HG03521 (cell line): Measurements from ENCODE around the gene PAX9.

ENCODE experiments used
- ATAC-seq: cut with Tn5 transposase; IDR thresholded peaks from one replicate; pipeline ENCODE4 v1.9.1; 2021; ENCODE audit warnings: mild to moderate bottlenecking, moderate library complexity; ENCODE audit not compliant: unreplicated experiment

The PAX9 gene

DNA sequence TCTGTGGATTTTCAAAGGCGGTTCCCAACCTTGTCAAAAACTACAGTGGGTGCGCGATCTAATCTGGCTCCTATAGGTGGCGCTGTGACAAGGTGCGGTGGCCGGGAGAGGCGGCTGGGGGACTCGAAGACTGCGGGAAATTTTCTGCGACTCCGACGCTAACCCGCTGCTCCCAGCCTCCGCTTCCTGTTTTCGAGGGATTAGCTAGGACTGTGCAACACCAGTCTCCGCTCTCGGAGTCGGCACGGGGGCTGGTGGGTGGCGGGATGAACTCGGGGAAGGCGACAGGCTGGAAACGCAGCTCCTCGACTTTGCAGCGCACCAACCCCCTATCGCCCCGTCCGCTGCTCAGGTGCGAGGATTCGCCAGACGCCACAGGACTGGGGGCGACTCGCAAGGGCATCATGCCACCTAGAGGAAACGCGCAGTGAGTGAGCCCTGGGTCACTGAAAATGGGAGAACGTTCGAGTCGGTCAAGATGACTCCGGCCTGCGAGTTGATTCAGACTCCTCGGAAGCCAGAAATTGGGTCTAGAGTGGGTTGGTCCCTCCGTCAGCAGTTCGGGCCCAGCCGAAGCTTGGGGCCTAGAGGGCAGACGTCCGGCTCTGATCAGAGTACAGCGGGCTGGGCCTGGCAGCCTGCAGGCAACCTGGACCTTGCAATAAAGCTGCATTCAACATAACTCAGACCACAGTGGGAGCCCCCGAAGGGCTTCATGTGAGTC lies 5.5 kb upstream of the PAX9 start:
- ATAC-seq = no peak

DNA sequence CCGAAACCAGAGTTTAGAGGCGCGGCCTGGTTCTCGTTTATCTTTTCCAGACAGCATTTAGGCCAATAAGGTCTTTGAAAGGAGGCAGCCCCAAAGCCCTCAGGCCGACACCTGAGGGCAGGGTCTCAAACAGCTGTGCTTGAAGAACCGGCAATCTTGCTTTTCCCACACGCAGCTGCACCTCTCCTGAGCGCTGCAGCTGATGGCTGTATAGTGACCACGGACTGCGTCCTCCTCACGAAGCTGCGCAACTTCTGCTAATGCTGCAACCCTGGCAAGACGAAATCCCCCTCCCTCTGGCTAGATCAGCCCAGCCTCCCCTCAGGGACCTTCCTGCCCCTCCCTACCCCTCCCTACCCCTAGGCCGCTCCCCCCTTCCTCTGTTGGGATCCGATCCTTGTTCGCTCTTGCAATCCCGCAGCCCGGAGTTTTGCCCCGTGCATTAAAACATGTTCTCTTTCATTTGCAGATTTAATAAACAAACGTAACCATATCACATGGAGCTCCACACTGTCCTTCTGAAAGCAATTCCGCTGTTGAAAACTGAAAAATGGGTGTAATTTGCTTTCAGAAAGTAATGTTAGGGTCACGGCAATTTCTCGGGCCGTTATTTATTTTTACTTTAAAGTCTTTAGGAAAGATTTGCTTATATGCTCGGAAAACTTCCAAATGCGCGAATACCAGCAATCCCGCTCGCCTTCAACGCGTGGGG lies 4.8 kb upstream of the PAX9 start:
- ATAC-seq = no peak

DNA sequence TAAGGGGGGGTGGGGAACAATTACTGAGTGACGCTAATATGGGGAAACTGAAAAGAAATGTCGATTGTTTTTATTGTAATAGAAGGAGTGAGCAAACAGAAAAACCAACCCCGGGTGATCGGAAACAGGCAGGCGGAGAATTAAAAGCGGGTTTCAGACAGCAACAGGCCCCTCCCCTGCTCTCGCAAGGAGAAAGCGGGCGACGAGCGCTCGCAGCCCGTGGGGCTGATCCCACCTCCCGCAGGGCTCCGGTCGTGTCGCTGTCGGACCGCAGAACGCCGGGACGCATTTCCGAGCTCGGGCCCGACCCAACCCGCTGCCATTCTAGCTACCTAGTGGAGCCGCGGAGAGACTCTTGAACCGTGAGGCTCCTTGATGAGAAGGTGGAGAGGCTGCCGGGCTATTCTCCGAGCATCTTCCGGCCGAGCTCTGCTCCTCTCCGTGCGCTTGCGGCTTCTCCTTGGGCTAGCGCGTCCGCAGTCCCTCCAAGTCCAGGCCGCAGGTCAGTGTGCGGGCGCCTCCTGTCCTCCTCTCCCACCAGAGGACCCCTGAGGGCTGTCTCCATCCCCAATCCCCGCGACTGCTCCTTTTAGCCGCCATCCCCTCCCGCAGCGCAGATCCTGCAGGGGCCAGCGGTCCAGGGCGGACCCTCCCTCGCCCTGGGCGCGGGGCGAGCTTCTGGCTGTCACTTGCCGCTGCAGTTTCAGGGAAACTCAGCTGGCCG lies 4.1 kb upstream of the PAX9 start:
- no peak for ATAC-seq

DNA sequence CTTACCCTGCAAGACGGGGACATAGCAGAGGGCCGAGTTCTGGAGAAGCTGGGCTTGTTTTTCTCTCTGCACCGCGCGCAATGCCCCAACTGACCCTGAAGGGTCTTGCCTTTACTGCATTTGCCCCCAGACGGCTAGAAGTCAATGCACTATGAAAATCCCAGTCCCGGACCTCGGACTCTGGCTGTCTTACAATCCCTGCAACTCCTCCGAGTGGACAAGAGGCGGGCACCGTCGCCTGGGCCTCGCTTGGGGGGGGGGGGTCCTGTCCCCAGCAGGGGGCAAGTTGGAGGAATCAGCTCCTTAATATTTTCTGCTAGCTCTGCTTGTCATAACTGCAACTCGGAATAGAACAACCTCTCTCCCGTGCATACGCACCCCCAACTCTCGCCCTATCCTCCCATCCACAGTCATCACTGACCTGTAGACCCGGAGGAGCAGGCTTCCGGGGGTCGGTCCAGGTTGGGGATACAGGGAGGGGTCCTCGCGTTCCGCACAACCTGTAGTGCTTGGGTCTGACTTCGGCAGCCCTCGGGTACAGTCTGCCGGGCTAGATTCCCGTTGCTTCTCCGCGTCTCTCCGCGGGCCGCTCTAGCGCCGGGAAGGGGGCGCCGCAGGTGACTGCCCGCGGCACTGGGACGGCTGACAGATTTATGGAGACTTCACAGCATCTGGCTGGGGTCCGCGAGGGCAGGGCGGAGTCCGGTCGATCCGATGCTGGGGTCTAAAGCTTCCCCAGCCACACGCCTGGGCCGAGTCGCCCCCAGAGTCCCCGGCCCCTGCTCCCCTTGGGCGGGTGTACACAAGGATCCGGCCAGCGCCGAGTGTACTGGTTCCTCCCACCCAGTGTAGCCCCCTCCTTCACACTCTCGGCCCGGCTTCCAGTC lies 3.3 kb upstream of the PAX9 start:
- ATAC-seq = no peak

DNA sequence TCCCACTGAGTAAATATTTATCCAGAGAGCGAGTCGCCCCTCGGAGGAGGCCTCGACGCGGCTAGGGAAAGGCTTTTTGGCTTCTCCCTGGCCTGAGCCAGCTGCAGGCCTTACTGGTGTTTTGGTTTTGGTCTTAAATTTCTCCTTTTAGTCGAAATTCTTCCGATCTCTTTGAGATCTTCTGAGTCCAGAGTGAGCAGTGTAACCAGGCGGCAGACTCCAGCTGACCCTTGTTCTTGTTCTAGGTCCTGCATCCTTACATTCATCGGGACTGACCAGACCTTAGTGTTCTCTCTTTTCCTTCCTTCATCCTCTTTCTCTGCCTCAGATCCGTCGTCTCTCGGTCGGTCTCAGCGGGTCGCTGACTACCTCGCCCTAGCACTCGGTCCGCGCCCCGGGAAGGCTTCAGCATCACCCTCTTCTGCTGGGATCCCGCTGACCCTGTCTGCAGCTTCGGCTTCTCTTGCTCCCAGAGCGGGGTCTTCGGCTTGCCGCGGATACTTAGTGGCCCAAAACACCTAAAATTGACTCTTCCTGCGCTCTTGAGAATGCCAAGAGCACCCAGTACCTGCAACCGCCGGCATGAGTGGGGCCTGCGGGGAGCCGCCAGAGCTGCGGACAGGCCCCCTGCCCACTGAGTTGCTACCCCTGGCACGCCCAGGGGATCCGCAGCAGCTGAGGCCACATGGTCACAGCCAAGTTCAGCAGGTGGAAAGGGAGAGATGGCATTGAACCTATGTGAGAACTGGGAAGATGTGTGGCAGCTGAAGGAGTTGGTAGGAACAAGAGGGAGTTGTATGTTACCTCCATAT lies 2.4 kb upstream of the PAX9 start:
- no peak for ATAC-seq

DNA sequence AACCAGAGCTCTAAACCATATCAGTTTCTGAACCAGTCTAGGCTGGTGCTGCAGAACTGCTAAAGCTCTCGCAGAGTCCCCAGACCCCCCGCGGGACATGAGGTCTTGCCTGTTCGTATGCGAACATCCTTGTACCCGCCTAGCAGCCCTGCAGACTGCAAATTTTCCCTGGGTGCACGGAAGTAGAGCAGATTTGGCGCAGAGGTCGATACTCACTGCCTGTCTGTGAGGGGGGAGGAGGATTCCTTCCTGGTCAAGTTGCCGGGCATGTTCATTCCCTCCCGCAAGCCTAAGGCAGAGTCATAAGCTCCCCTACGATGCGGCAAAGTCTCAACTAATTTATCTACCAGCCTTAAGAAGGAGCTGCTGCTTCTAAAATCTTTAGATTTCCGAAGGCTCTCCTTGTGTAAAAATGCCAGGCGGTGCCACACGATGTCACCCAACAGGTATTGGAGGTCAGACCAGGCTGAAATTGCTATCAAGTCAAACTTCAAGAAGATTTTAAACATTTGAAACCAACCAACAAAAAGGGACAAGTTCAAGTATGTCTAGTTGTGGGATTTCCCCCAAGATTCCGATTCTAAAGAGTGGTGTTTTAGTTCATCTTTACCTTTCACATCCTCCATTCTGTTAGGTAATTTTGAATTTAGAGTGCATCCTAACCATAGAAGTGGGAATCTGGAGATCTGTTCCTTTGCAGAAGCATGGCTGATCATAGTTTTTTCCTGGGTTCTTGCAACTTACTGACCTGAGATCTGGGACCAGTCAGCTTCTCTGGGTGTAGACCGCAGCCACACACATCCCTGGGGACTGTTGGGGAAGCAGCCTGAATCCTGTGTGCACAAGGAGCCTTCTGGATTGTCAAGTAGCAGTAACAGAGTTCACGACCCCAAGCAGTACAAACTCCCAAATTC lies 1.6 kb upstream of the PAX9 start:
- no peak for ATAC-seq

DNA sequence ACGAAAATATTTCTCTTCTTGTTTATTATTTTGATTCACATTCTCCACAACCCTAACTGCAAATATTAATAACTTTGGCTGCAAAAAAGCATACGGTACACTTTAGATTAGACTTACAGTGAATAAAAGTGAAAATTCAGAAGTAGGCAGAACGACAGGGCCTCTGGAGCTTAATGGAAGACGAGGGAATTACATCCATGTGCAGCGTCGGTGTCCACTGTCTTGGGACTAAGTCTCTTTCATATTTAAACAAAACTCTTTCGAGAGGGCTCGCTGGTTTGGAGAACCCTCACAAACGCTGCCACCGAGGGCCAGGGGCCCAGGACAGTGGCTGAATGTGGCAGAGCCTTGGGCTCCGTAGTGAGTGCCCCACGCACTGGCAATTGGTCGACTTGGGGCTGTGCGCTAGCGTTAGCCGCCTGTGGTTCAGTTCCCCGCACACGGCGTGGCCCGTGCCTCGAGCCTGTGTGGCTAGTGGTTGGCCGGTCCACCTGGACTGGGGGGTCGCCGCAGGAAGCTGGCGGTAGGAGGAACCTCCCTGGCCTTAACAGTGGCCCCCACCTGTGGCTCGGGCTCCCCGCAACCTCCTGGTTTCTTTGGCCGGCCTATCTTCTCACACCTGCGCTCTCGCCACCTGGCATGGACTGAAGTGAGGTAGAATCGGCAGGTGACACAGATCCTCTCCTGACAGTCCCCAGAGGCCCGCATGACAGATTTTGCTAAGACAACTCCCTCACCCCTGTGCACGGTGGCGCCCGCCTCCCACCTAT lies 739 bp upstream of the PAX9 start:
- no peak for ATAC-seq

DNA sequence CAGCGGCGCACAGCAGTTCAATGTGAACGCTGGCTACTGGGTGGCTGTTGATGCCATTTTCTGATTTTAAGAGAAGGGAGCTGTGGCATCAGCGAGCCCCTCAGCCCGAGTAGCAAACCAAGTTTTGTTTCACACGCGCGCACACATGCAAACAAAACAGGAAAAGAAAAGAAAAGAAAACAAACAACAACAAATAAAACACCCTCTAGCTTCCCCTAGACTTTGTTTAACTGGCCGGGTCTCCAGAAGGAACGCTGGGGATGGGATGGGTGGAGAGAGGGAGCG lies 540 bp downstream of the PAX9 start:
- ATAC-seq = no peak

DNA sequence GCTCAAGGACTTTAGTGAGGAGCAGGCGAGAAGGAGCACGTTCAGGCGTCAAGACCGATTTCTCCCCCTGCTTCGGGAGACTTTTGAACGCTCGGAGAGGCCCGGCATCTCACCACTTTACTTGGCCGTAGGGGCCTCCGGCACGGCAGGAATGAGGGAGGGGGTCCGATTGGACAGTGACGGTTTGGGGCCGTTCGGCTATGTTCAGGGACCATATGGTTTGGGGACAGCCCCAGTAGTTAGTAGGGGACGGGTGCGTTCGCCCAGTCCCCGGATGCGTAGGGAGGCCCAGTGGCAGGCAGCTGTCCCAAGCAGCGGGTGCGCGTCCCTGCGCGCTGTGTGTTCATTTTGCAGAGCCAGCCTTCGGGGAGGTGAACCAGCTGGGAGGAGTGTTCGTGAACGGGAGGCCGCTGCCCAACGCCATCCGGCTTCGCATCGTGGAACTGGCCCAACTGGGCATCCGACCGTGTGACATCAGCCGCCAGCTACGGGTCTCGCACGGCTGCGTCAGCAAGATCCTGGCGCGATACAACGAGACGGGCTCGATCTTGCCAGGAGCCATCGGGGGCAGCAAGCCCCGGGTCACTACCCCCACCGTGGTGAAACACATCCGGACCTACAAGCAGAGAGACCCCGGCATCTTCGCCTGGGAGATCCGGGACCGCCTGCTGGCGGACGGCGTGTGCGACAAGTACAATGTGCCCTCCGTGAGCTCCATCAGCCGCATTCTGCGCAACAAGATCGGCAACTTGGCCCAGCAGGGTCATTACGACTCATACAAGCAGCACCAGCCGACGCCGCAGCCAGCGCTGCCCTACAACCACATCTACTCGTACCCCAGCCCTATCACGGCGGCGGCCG lies 1.1 kb downstream of the PAX9 start:
- no peak for ATAC-seq

DNA sequence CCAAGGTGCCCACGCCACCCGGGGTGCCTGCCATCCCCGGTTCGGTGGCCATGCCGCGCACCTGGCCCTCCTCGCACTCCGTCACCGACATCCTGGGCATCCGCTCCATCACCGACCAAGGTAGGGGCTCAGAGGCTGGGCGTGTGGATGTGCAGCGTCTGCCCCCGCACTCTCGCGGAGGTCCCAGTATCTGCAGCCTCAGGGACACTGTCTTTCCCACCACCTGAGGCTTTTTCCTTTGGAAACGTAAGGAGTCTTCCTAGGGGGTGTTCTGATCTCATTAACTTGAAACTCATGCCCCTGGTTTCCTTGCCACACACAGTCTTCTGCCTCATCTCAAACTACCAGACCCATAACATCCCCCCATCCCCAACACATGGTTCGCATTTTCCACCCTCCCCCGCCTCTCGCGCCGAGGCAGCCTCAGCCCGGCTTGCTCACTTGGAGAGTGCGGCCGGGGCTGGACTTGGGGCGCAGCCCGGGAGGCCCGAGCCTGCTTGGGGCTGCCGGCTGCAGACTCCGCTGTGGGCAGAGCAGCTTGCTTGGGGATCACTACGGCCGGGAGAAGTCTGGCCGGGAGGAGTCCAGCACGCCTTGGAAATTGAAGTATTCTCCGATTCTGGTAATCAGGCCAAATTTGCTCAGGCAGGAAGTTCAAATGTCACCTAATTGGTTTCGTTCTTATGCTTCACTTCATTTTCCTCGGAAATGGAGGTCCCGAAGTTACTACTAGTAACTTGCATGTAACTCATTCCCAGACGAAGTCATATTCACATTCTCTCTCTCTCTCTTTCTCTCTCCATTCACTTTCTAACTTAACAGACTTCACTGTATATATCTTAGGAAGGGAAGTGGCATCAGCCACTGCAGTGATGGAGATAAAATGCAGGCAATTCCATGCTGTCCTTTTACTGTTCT lies 2.0 kb downstream of the PAX9 start:
- no peak for ATAC-seq

DNA sequence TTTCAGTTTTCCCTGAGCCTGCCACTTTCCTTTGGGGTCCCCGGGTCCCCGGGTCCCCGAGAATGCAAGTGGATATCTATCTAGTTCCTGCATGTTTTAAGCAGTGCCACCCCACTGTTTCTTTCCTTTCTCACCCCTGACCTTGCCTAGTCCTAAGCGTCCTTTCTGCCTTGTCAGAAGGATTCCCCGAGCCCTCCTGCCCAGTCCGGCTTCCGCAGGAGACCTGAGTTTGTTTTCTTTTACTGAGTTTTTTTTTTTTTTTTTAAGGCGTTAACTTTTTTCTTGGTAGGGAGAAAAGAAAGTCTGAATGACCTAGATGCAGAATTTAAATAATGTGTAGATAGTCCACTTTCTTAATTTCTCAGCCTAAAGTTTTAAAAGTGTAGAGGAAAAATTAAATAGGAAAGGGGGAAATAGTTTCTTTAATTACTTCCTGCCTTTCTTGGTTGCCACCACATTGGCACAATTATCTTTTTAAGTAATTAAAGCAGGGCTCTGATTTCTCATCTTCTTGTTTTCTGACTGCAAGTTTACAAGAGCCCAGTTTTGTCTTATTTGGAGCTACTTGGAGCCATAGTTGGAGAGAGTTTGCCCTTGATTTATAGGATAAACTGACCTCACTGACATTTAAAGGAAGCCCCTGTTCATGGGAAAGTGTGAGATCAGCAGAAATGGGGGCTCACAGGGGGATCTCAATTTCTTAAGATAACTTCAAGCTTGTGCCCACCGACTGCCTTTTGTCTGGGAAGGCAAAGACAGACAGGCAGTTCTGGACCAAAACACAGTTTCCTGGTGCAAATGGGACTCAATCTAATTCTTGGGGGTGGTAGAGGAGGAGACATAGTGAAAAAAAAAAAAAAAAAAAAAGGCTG lies 2.9 kb downstream of the PAX9 start:
- ATAC-seq = no peak

DNA sequence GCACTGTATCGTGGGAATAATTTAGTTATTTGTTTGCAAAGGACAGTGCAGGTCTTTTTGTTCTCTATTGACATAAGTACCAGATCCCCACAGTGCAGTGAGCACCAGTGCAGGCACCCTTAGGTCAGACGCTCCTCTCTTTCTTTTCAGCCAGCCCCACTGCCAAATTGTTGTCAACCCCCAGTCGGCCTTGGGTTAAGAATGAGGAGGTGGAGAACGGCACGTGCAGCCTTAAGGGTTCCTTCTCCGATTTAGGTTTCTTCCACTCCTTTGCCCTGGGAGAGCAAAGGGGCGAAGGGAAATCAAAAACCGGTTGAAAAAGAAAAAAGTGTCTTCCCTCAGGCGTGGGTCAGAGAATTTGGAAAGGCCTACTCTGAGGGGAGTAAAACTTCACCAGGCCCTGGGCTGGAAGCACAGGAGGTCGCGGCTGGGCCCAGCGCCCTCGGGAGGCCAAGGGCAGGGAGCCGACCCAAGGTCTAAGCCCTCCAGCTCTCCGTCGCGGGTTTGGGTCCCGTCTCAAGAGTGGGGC lies 4.3 kb downstream of the PAX9 start:
- no peak for ATAC-seq

DNA sequence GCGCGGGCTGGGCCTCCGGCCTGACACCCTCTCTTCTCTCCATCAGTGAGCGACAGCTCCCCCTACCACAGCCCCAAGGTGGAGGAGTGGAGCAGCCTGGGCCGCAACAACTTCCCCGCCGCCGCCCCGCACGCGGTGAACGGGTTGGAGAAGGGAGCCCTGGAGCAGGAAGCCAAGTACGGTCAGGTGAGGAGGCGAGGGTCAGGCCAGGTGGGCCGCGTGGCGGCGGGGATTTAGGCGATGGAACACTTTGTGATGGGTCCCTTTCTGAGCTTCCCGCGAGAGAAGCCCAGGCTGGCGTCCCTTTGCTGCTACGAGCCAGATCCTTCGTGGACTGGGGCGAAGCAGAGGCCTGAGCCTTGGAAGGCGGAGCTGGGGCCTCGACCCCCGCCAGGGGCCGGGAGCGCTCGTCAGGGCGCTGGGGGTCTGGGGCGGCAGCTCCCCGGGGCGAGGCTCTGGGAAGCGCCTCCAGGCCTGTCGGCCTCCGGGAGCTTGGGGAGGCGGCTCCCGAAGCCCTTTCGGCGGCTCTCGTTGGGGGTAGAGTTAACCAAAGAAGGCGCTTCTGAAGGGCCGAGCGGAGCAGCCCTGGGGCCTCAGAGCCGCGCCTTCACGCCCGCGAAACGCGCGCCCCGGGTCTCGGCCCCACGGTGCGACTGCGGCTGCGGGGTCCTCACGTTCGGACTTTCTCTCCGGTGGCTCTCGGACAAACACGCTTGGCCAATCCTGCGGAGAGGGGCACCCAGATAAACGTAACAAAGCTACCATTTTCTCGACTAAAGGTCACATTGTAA lies 5.0 kb downstream of the PAX9 start:
- no peak for ATAC-seq

DNA sequence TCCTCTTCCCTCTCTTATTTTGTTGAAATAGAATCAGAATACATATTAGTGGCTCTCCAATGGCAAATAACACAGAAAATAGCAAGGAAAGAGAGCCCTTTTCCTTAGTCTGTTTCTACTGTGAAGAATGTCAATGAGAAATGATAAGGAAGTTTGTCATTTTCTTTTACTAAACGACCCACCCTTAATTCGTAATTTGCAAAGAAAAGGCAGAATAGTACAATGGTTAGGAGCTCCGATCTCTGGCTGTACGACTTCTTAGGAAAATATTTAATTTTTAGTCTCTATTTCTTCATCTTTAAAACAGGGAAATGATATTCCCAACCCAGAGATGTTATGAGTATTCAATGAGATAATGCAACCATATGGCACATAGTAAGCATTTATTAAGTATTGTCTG lies 6.0 kb downstream of the PAX9 start:
- no peak for ATAC-seq

DNA sequence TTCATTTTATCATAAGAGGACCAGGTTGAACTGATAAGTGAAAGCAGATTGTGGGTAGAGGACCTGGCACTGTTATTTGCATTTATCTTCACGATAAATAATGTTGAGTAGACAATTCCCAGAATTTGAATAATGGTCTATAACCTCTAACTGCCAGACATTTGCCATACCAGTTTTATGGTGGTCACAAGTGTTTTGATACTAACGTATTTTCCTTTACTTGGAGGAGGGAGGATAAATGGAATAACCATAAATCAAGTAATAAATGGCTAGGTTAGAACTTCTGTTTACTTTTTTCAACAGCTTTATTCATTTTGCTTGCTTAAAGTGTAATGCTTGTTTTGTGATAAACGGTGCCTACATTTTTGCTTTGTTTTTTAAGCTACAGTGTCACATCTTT lies 9.5 kb downstream of the PAX9 start:
- no peak for ATAC-seq
